GM19372 (cell line): Measurements from ENCODE around the gene MAL.

Source experiments
- ATAC-seq: cut with Tn5 transposase; IDR thresholded peaks from one replicate; pipeline ENCODE4 v1.9.1; 2021; ENCODE audit warnings: mild to moderate bottlenecking, low read depth, moderate library complexity; ENCODE audit not compliant: unreplicated experiment

Gene MAL

DNA sequence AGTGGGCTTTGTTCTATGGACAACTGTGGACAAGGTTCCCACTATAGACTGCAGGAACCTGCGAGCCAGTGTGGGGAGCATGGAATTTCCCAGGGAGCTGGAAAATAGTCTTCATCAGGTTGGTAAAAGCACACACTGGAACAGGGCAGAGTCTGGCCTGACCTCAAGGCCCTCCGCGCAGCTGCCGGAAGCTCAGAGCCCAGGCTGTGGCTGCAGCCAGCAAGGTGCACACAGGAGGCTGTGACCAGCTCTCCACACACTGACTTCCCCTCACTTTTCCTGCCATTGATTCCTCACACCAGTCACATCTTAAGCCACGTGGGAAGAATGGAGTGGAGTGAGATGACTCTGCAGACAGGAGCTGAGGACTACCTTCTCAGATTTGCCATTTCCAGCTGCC, 19.1 kb downstream of the MAL start:
- no peak for ATAC-seq

DNA sequence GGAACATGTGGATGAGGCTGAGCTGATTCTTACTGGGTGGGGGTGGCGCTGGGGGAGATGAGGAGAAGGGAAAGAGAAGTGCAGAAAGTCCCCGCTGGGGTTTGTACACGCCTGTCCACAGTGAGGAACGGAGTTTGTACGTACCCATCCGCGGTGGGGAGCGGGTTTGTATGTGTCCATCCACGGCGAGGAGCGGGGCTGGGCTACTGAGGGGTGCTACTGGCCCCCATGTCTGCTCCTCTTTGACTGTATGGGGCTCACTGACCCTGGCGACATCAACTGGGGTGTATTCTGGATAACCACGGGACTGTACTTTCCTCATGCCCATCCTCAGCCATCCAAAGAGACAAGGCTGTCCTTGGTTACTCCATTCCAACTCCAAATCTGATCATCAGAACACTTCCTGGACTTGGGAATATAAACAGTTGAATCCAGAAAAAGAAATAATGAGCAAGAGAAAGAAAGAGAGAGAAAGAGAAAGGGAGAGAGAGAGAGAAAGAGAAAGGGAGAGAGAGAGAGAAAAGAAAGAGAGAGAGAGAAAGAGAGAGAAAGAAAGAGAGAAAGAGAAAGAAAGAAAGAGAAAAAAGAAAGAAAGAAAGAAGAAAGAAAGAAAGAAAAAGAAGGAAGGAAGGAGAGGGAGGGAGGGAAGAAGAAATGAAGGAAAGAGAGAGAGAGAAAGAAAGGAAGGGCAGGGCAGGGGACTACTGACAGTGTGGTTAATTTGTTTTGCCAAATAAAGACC, 21.0 kb downstream of the MAL start:
- ATAC-seq: no peak

DNA sequence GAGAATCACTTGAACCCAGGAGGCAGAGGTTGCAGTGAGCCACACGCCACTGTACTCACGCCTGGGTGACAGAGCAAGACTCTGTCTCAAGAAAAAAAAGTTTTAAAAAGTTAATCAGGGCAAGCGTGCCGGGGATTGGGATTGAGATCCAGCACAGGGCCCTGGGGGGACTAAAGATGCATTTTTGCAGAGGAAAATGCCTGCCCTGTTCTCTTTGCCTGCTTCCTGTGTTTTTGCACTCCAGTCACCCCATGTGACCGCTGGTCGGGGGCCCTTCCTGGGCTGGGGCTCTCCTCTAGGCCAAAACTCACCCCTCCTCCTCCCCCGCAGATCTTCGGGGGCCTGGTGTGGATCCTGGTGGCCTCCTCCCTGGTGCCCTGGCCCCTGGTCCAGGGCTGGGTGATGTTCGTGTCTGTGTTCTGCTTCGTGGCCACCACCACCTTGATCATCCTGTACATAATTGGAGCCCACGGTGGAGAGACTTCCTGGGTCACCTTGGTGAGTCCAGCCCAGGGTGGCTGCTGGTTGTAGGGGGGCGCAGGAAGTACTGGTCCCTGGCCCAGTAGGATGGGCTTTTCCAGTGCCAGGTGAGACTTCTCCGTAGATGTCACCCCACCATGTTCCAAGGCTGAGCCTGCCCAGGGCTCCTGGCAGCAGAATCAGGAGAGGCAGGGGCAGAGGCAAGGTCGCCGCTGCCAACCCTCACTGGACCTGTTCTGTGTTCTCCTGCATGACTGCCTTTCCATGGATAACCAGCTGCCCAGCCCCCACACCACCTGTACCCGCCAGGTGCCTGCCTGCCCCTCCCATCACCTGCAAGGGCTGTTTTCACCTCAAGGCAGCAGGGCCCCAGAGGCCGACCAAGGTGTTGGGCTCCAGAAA, 22.4 kb downstream of the MAL start:
- no peak for ATAC-seq

DNA sequence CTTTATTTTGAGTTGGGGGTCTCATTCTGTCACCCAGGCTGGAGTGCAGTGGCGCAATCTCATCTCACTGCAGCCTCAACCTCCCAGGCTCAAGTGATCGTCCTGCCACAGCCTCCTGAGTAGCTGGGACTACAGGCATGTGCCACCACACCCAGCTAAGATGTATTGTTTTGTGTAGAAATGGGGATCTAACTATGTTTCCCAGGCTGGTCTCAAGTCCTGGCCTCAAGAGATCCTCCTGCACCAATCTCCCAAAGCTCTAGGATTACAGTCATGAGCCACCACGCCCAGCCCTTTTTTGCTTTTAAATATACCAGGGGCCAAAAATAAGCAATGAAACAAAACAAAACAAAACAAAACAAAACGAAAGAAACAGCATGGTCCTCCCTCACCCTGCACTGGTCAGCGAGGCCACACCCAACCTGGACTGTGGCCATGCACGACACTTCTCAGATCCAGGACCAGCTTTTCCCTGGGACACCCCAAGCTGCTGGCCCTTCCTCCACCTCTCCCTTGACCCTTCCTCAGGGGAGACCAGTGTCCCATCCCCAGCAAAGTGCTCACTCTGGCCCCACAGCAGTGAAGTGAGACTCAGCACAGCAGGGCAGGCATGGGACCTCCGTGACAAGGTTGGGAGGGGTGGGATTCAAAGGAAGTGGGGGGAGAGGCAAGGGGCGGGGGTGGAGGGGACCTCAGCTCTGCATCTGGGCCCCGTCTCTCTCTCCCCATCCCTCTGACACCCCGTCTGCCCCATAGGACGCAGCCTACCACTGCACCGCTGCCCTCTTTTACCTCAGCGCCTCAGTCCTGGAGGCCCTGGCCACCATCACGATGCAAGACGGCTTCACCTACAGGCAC, 23.5 kb downstream of the MAL start:
- ATAC-seq: no peak

DNA sequence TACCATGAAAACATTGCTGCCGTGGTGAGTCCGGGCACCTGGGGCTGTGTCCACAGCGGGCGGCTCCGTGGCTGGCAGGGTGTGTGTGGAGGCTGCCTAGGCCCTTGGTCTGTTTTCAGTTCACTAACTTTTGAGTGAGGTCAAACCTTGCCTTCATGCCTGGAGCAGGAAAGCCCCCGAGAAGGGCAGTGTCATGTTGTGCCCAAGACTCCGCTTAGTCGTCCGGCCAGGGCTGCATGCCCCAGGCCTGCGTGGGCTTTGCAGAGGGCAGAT, 24.1 kb downstream of the MAL start:
- ATAC-seq: no peak

DNA sequence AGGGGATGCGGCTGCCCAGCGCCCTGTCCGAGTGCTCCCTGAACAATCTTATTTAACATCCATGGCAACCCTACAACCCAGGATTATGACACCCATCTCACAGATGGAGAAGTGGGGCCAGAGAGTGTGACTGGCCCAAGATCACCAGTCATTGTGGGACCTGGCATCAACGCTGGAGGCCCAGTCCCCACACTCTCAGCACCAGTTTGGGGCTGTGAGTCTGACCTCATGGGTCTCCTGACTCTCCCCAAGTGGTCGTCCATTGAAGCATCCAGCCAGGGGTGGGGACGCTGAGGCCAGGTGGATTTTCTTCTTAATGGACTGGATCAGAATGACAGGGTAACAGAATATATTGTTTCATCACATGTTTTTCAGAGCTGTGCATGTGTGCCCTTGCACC, 24.5 kb downstream of the MAL start:
- no peak for ATAC-seq

DNA sequence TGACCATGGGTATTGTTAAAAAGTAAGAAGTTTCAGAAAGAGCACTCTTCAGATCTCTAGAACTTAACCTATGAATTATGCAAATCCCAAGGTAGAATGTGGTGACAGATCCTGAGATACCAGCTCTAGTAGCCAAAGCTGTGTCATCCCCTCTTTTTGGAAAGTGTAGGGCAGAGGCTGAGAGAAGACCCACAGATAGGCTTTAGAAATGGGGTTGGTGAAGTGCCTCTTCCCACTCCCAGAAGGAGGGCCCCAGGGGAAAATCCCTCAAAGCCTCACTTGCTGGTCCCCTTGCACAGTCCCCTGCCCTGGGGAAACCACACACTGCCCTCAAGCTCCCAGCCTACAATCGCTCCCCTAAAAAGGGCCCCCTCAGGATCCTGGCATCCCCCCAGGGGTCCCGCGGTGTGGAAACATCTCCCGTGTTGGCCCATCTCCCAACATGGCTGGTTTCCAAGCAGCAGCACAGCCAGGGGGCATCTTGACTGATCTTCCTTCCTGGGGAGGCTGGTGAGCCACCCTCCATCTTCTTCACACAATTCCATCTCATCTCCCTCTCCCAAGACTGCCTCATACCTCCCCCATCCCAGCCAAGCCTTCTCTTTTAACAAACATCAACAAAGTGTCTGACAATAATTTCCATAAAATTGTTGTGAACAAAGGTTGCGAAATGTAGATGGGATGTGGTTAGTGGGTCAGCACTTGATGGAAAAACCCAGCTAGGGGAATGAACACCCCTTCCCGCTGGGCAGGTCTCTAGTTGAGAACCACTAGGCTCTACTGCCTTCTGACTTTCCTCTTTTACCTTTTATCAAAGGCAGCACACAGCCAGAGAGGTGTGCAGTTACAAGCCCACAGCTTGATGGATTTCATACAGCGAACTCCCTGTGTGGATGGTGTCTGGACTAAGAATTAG, 25.1 kb downstream of the MAL start:
- ATAC-seq: no peak

DNA sequence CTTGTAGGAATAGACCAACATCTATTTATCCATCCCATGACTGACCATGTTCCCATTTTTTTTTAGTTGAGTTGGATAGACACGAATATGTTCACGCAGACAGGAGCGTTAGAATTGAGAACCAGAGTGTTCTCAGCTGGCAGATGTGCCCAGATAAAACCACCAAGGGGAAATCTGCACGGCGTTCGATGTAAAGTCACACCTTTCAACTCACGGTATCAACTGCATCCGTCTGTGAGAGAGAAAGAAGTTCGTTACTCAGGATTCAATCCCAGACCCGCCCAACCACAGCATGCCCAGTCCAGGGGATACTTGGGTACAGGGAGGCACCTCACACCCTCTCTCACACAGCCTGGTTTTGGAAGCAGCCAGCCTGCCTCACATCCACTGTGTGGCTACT, 26.1 kb downstream of the MAL start:
- no peak for ATAC-seq

DNA sequence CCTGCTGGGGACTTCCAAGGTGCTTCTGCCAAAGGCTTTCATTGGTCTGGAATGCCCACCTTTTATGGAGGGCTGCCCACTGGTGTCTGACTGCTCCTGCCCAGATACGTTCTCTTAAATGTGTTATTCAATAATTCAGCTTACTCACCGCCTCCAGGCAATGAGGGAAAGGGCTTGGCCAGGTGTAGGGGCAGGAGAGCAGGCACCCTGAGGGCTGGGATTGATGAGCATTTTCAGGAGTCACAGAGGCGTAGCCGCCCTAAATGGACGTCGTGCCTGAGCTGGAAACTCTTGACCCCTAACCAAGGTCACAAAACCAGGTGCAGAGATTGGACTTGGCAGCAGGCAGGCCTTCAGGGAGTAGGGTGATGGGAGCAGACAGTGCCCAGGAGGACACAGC, 26.8 kb downstream of the MAL start:
- ATAC-seq: no peak

DNA sequence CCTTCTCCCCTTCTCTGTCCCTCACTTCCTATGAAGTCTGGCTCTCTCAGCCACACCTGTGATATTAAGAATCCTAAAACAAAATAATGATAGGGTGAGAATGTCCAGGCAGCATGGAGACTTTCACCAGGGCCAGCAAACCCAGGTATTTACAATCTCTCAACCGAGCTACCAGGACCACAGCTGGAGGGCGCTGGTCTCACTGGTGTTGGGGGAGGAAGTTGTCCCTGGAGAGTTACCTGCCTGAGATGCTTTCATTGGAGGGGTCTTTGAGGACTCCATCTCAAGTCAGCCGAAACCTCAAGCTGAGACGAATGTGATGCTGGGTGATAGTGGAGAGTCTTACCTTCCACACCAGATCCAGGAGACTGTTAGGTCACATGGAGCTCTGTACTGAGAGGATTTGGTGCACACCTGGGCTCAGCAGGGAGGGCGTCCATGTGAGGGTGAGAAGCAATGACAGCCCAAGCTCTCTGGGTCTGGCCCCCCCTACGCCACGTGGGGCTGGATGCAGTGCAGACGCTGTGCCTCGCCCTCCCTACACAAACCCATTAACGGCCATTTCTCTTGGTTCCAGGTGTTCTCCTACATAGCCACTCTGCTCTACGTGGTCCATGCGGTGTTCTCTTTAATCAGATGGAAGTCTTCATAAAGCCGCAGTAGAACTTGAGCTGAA, 27.4 kb downstream of the MAL start:
- ATAC-seq: no peak

DNA sequence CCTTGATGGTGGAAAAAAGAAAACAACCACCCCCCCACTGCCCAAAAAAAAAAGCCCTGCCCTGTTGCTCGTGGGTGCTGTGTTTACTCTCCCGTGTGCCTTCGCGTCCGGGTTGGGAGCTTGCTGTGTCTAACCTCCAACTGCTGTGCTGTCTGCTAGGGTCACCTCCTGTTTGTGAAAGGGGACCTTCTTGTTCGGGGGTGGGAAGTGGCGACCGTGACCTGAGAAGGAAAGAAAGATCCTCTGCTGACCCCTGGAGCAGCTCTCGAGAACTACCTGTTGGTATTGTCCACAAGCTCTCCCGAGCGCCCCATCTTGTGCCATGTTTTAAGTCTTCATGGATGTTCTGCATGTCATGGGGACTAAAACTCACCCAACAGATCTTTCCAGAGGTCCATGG, 28.0 kb downstream of the MAL start:
- ATAC-seq: no peak

DNA sequence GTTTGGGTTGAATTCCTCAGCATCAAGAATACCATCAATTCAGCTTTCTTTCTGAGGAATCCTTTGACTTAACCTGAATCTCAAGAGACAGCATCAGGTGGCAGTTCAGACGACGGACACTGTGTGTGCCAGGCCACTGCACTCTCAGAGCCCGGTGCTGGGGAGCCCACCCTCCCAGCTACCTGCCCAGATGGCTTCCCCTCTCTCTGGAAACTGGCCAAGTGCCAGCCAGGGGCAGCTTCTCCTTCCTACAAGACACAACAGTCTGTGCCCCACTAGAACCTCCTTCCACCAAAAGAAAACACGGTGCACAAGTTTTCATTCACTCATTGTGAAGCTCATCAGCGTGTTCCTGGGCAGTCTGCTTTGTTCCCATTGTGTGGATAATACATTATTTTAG, 28.5 kb downstream of the MAL start:
- ATAC-seq: no peak

DNA sequence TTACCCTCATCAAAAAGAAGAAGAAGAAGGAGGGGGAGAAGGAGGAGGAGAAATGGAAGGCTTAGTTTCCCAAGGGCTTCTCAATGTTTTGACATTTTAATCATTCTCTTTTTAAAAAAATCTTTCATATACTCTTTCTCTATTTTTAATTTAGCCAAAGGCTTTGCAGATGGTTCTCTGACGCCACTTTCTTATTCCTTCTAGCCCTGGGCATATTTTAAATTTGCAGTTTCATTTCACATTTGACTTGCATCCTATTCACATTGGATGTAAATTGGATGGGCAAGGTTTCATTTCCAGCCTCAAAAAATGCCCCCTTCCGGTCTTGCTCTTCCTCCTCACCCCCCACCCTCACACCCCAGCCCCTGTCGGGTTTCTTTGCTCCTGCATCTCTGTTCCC, 29.8 kb downstream of the MAL start:
- no peak for ATAC-seq

DNA sequence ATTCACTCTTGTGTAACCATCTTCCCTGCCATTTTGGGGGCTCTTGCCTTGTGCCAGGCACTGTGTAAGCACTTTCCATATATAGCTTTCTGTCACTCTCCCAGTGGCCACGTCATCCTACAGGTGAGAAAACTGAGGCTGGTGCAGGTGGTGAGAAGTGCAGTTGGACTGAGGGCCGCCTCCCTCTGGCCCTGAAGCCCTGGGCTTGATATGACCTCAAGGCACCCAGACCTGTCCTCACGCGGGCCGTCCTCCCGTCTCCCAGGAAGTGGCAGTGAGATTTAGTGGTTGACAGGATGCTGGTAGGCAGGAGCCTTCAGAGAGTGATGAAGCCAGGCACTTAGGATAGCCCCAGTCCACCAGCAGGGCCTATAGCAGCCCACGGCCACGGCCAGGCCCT, 30.5 kb downstream of the MAL start:
- ATAC-seq: no peak

DNA sequence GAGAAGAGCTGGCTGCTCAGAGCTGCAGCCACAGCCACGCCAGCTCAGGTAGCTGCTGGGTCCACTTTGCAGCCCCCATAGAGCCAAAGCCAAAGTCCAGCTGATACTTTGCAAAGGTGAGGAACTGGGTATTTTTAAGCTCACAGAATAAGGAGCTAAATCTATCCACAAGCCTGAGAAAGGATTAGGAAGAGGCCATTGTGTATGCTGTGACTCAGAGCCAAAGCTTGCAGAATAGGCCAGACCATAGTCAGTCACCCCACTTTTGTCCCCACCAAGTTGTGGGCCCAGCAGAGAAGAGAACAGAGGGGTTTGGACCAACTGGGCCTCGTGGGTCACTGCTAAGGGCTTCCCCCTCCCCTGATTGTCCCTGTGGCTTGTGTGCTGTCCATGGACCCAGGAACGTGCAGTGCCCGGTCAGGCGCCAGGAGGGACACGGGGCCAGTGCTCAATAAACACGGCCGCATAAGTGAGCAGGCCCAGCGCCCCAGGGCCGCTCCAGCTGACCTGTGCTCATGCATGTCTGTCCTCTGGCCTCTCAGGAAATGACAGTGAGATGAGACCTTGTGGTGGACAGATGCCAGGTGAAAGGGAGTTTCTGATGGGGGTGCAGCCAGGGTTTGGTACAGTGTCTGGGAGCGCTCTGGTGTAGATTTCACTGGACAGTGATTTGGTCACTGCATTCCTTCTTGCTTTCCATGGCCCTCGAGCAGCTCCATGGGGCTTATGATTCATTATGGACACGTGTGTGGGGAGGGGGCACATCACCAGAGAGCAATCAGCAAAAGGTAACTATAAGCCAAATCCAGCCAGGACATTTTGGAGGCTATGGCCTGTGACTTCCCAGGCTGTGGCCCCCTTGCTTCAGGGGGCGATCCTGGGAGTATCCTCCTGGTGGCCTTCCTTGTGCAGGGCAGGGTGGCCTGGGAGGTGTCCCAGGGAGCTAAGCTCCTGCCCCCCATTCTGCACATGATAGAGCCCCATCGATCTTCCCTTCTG, 31.3 kb downstream of the MAL start:
- no peak for ATAC-seq

DNA sequence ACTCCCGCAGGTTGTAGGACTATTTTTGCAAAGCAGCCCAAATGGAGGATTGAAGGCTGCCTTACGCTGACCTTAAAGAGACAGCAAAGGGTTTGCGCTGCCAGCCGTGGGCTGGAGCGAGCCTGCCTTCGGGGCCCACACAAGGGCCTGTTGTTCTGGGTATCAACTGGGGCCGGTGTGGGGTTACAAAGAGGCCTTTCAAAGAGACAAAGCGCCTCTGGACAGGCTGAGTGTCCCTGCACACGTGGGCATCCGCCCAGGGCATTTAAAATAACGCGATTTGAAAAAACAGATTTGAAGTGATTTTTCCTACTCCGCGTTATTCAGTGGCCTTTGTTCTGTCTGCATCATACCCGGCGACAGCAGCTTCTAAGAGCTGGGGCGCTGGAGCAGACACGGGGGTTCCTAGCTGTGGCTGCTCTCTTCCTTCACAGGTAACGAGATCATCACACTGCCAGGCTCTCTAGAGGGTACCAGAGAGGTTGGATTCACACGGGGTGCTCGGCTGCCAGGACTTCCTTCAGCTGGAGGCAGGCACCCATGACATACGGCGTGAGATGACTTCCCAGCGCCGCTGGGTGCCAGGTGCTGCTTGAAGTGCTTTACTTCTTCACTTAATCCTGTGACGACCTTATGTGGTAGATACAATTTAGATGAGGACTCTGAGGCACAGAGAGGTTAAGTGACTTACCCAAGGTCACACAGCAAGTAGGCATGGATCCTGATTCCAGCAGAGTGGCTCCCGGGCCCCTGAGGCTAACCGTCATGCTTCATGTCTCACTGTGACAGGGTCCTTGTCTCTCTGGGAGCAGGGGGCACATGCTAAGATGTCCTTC, 32.2 kb downstream of the MAL start:
- ATAC-seq: no peak

DNA sequence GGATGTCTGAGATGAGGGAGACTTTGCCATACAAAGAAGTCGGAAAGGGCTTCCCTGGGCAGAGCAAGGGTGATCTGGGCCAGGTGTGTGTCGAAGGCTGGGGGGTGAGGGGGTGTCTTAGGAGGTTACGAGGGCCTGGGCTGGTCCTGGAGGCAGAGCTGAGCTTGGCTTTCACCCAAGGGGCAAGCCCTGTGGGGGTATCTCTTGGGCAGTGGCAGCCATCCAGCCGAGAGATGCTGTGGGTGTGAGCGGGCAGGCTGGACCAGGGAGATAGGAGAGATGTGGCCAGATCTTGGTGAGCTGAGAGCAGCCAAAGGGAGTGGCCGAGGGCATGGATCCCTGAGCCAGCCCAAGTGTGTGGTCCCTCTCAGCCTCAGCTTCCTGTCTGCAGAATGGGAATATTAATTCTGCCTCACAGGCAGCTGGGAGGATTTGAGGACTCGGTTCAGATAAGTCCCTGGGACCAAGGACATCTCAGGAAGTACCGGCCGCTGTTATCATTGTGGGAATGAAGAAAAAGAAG, 33.0 kb downstream of the MAL start:
- ATAC-seq: no peak
